ENCODE measurements around the gene PAK1. TPM values are rescaled to one million over a fixed set of nuclear protein-coding genes. Genes with fewer than 3 reads are reported as not detected.

Gene PAK1
- polyA plus RNA-seq, 1 experiment: 70.3 TPM

GRCh38 chr11:77371646-77372045 is 102.2 kb downstream of the PAK1 start:
- ChIA-PET CTCF (no interaction called here), POLR2A (no interaction called here)
- no peaks in the 10 kb centered on the region for H3K9me3 ChIP-seq (ENCODE audit: control insufficient read depth, insufficient read depth, low read length)
- no peak overlapping the region for H3K27ac ChIP-seq (ENCODE audit: low read depth, low read length)
- no peak for DNase-seq (ENCODE audit: low read depth, low spot score)
- no peaks in the 10 kb centered on the region for H3K27me3 ChIP-seq (ENCODE audit: control insufficient read depth, insufficient read depth, low read length)
- no peak overlapping the region for H3K4me3 ChIP-seq (ENCODE audit: low read depth, low read length)
- no peak for TF ChIP-seq CTCF (IDR thresholded peaks at IDR 0.05; ENCODE audit: low read depth, low read length)

DNA sequence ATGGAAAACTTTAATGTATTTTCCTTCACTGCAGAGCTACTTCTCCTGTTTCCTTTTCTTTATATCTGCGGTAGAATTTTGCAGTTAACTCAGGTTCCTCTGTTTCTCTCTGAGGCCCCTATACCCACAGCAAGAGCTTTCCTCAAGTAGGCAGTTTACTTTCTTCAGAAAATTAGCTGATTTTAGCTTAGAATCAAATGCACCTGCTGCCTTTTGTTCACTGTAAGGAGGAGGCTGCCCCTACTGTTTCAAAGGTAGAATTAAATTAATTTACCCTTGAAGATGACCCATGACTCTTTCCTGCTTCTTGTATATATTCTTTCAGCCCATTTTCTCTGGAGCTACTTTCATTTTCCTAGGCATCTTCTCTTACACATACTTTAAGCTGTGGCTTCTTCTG is 103.7 kb downstream of the PAK1 start:
- peaks cover 3% of the 10 kb centered on the region; the same call in 1 of the 2 replicates for H3K9me3 ChIP-seq (ENCODE audit: control insufficient read depth, insufficient read depth, low read length)
- H3K4me3 ChIP-seq (ENCODE audit: low read depth, low read length): no peak overlapping the region
- DNase-seq (ENCODE audit: low read depth, low spot score): no peak
- POLR2A ChIA-PET: no interaction called here
- peak; percentile 14; the same call in 1 of the 2 replicates for TF ChIP-seq CTCF (IDR thresholded peaks at IDR 0.05; ENCODE audit: low read depth, low read length)
- CTCF ChIA-PET: interaction anchor here (1.1 kb wide), 1 partner anchor 9 kb away, joined by 4 read pairs; no protein-coding TSS in a partner anchor
- no peaks in the 10 kb centered on the region for H3K27me3 ChIP-seq (ENCODE audit: control insufficient read depth, insufficient read depth, low read length)
- no peak overlapping the region for H3K27ac ChIP-seq (ENCODE audit: low read depth, low read length)

DNA sequence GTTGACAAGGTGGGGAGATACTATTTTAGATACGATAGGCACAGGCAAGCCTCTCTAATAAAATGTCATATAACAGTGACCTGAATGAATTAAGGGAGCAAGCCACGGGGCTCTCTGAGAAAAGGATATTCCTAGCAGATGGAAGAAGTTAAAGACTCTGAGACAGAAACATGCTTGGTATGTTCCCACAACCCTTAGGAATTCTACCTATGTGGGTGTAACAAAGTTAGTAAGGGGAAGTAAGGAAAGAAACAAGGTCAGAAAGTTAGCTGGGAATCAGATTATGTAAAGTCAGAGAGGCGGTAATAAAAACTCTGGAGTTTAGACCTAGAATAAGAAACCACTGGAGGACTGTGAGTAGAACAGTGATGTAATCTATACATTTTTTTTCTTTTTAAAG is 112.7 kb downstream of the PAK1 start:
- Histone ChIP-seq H3K27me3 (ENCODE audit: control insufficient read depth, insufficient read depth, low read length) (no peaks in the 10 kb centered on the region), H3K9me3 (ENCODE audit: control insufficient read depth, insufficient read depth, low read length) (peaks cover 3% of the 10 kb centered on the region; the same call in 1 of the 2 replicates), H3K4me3 (ENCODE audit: low read depth, low read length) (no peak overlapping the region), H3K27ac (ENCODE audit: low read depth, low read length) (no peak overlapping the region)
- POLR2A ChIA-PET: no interaction called here
- CTCF ChIA-PET: no interaction called here
- no peak for TF ChIP-seq CTCF (IDR thresholded peaks at IDR 0.05; ENCODE audit: low read depth, low read length)
- DNase-seq (ENCODE audit: low read depth, low spot score): no peak

DNA sequence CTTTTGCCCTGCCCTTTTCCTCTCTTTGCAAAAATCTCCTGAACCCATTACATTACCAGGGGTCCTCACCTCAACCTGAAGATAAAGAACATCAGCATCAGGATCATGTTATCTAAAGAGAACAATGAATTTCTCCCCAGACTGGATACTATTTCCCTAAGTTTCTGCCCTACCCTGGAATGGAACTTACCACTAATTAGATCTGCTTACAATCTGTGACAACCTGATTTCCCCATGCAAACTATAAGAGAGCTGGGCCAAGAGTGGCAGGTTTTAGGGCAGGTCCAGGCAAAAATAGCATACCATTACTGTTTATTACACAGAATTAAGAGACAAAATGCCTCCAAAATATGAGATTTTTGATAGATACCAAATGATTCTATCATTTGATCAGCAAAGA is 114.4 kb downstream of the PAK1 start:
- Histone ChIP-seq H3K9me3 (ENCODE audit: control insufficient read depth, insufficient read depth, low read length) (no peaks in the 10 kb centered on the region), H3K4me3 (ENCODE audit: low read depth, low read length) (no peak overlapping the region), H3K27ac (ENCODE audit: low read depth, low read length) (no peak overlapping the region), H3K27me3 (ENCODE audit: control insufficient read depth, insufficient read depth, low read length) (no peaks in the 10 kb centered on the region)
- ChIA-PET POLR2A (no interaction called here), CTCF (interaction anchor here (0.6 kb wide), 1 partner anchor 111 kb away, joined by 3 read pairs; no protein-coding TSS in a partner anchor)
- no peak for TF ChIP-seq CTCF (IDR thresholded peaks at IDR 0.05; ENCODE audit: low read depth, low read length)
- DNase-seq (ENCODE audit: low read depth, low spot score): no peak

- H3K27me3 ChIP-seq (ENCODE audit: control insufficient read depth, insufficient read depth, low read length): no peaks in the 10 kb centered on the region
- H3K27ac ChIP-seq (ENCODE audit: low read depth, low read length): no peak overlapping the region
- POLR2A ChIA-PET: no interaction called here
- CTCF ChIA-PET: no interaction called here
- no peak for DNase-seq (ENCODE audit: low read depth, low spot score)
- no peak for TF ChIP-seq CTCF (IDR thresholded peaks at IDR 0.05; ENCODE audit: low read depth, low read length)
- no peaks in the 10 kb centered on the region for H3K9me3 ChIP-seq (ENCODE audit: control insufficient read depth, insufficient read depth, low read length)
- H3K4me3 ChIP-seq (ENCODE audit: low read depth, low read length): no peak overlapping the region
Measured at GRCh38 chr11:77353131-77353530, 120.8 kb downstream of the PAK1 start.
